T47D (cell line): Measurements from ENCODE around the gene PBX4.

Experiments
- DNase-seq, 2 experiments: peaks; one replicate each; pipeline versions ENCODE4 v3.0.0 to v3.0.0-alpha.2; 2011 to 2012; ENCODE audit warnings: low read depth in 1 of 2, low spot score in 1 of 2
- JUND ChIP-seq: IDR thresholded peaks from 2 replicates; pipeline ENCODE4 v1.6.1; 2012; ENCODE audit warnings: low read depth
- in situ Hi-C: cut with HindIII; loops from 2 replicates; pipeline ENCODE4 v1.10.0; 2016; ENCODE audit warnings: low sequenced_read_pairs, low pct_unique_long_range_greater_than_20kb

PBX4 gene

DNA sequence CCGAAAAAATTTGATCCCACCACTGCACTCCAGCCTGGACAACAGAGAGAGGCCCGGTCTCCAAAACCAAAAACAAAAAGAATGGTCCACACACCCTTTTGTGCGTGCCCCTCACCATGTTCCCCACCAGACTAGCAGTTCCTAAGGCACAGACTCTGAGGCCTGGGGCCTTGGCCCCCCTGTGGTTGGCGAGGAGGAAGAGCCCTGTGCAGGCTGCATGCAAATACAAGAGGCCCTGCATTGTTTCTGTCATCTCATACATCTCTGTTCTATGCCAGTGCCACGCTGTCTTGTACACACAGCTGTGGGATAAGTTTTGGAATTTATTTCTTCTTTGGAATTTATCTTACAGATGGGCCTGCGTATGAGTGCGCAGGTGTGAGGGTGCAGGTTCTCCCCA lies 94.4 kb downstream of the PBX4 start:
- in situ Hi-C loops = no loop called here
- no peak for TF ChIP-seq JUND
- DNase-seq = no peak

DNA sequence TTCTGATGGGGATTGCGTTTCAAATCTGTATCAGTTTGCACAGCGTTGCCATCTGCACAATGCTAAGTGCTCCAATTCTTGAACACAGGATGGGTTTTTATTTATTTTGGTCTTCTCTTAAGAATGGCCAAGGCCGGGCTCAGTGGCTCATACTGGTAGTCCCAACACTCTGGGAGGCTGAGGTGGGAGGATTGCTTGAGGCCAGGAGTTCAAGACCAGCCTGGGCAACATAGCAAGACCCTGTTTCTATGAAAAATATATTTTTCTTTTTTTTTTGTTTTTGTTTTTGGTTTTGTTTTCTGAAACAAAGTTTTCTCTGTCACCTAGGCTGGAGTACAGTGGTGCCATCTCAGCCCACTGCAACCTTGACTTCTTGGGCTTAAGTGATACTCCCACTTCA lies 95.3 kb downstream of the PBX4 start:
- TF ChIP-seq JUND = no peak
- no peak for DNase-seq
- in situ Hi-C loops = no loop called here

DNA sequence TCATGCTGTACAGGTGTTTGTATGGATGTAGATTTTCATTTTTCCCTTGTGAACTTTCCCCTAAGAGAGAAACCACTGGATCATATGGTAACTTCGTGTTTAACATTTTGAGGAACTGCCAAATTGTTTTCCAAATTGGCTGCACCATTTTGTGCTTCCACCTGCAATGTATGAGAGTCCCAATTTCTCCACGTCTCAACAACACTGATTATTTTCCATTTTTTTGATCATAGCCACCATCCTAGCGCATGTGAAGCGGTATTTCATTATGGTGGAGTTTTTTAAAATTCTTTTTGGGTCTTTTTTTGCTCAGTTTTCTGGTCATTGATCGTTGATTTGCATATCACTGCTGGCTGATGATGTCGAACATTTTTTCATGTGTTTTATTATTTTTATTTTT lies 97.5 kb downstream of the PBX4 start:
- in situ Hi-C loops = no loop called here
- no peak for TF ChIP-seq JUND
- DNase-seq = no peak

DNA sequence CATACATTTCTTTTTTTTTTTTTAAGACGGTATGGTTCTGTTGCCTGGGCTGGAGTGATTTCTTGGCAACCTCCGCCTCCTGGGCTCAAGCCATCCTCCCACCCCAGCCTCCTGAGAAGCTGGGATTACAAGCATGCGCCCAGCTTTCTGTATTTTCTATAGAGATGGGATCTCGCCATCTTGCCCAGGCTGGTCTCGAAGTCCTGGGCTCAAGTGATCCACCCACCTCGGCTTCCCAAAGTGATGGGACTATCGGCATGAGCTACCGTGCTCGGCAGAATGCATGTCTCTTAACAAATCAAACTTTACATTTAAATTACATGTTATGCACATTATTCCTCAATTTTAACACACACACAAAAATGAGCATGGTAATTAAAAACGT lies 101.3 kb downstream of the PBX4 start:
- no peak for DNase-seq
- TF ChIP-seq JUND = no peak
- in situ Hi-C loops = no loop called here

DNA sequence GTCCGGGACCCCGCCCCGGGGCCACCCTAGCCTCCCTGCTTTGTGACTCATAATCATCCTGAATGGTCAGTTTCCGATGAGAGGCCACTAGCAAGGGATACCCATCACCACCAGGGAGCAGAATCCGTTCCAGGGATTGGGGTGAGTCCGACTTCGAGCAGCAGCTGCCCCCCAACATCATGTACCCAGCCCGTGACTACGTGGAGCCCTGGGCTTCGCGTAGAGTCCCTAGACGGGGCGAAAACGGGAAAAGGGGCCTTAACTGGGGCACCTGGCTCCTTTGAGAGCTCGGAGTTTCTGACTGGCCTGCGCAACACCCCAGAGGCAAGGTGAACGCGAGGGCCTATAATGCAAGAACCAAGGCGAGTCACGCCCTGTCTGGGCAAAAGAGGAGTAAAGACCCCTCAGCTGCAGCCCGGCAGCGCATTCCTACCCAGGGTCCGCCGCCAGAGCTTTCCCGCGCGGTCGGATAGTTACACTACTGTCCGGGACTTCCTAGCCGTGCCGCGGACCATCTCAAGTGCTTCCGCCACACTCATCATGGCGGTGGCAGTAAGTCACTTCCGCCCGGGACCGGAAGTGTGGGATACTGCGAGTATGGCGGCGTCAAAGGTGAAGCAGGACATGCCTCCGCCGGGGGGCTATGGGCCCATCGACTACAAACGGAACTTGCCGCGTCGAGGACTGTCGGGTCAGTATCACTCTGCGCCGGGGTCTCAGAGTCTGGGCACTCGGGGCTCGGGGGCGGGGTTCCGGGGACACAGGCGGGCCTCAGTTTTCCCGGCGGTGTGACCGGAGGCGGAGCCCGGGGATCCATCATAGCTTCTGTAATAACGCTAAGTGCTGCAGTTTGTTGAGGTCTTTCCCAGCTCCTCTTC lies 102.6 kb downstream of the PBX4 start, which contains the start of gene NDUFA13:
Gene NDUFA13, plus strand, starts transcription at position 584 of the 878 bp plus-strand sequence. Its CDS starts 14 bp downstream, at position 598.
- no peak for TF ChIP-seq JUND
- peak; percentile 76 to 93 for DNase-seq
- in situ Hi-C loops = no loop called here

DNA sequence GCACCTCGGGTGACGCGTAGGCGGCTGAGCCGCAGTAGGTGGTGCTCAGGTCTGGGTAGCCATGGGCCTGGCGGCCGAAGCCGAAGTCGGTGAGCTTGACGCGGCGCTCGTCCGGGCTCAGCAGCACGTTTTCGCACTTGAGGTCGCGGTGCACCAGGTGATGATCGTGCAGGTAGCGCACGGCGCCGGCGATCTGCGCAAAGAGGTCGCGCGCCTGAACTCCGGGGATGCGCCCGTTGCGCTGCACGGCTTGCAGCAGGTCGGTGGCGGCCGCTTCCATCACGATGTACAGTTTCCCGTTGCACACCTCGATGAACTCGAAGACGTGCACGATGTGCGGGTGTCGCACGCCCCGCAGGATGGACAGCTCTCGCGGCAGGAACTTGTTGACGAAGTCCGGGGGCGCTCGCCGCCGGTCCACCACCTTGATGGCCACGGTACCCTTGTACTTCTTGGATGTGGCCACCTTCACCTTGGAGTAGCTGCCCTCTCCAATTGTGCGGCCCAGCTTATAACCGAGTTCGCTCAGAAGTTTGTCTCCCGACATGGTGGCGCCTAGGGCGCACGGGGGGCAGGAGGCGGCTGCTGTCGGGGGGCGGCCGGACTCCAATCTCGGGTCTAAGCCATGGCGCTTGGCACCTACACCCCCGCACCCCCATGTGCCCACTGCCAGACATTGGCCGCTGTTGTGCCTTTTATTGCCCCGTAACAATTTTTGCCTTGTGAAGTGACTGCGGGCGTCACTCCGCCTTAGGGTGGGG lies 103.4 kb downstream of the PBX4 start, which contains the start of gene TSSK6:
Gene TSSK6, minus strand, starts transcription at position 668 of the 761 bp plus-strand sequence. Its CDS starts 121 bp downstream, at position 547.
- DNase-seq = no peak
- TF ChIP-seq JUND = no peak
- in situ Hi-C loops = no loop called here

DNA sequence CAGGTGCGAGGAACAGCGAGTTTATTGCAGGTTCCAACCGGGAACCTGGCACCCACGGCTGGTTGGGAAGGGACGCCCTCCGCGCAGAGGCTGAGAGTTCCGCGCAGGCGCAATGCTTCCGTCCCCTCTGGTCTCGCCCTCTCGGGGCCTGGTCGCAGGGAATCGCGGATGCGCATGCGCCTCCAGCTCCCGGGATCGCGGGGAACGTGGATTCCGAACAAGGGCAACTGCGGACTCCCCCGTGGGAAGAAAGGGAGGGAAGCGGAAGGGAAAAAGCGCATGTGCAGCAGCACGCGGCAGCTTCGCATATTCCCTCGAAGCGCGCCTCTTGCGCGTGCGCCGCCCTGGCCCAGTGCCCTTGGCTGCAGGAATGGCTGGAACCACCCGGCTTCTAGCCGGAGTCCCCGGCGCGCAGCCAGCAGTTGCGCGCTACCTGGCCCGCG lies 104.3 kb downstream of the PBX4 start:
- DNase-seq = no peak
- no peak for TF ChIP-seq JUND
- in situ Hi-C loops = no loop called here

DNA sequence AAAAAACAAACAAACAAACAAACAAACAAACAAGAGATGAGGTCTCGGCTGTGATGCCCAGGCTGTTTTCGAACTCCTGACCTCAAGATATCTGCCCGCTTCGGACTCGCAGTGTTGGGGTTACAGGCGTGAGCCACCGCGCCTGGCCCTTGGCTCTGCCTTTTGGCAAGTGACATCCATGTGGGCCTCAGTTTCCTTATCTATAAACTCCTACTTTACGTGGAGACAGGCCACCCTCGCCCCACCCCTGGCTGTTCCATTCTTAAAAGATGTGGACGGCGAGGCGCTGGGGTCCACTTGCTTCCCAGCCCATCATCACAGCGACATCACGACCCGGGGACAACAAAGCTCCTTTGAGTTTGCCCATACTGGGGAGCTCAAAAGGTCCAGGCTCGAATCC lies 104.8 kb downstream of the PBX4 start:
- DNase-seq = no peak
- TF ChIP-seq JUND = no peak
- in situ Hi-C loops = no loop called here
